Hepatocyte (in vitro differentiated cells): ENCODE data around the gene SDF4. TPM values are rescaled to one million over a fixed set of nuclear protein-coding genes. Genes with fewer than 3 reads are reported as not detected.

Source experiments
- DNase-seq: peaks from one replicate; pipeline ENCODE4 v3.0.0-alpha.2; 2016; ENCODE audit warnings: low spot score
- H2AFZ ChIP-seq: fragments of 200-600 bp; sonication (generic); 2 replicates; pipeline ENCODE4 v1.6.0; 2016; ENCODE audit warnings: antibody characterized with exemption, mild to moderate bottlenecking
- H3K27ac ChIP-seq: fragments of 200-600 bp; sonication (generic); 2 replicates; pipeline ENCODE4 v1.5.1; 2016; ENCODE audit warnings: mild to moderate bottlenecking
- H3K27me3 ChIP-seq: fragments of 200-600 bp; sonication (generic); 2 replicates; pipeline ENCODE4 v1.6.1; 2016
- H3K36me3 ChIP-seq: fragments of 200-600 bp; sonication (generic); replicated peaks from 2 replicates; pipeline ENCODE4 v1.5.1; 2016; ENCODE audit warnings: low read depth; ENCODE audit not compliant: insufficient read depth
- H3K4me1 ChIP-seq: fragments of 200-600 bp; sonication (generic); 2 replicates; pipeline ENCODE4 v1.5.1; 2016; ENCODE audit warnings: mild to moderate bottlenecking, moderate library complexity; ENCODE audit not compliant: insufficient read depth
- H3K4me2 ChIP-seq: fragments of 200-600 bp; sonication (generic); 2 replicates; pipeline ENCODE4 v1.6.0; 2016
- H3K4me3 ChIP-seq: fragments of 200-600 bp; sonication (generic); 2 replicates; pipeline ENCODE4 v1.5.1; 2016; ENCODE audit warnings: mild to moderate bottlenecking
- H3K79me2 ChIP-seq: fragments of 200-600 bp; sonication (generic); 2 replicates; pipeline ENCODE4 v1.6.0; 2017; ENCODE audit warnings: mild to moderate bottlenecking
- H3K9me2 ChIP-seq: fragments of 200-600 bp; sonication (generic); replicated peaks from 2 replicates; pipeline ENCODE4 v1.6.0; 2017; ENCODE audit warnings: mild to moderate bottlenecking; ENCODE audit not compliant: insufficient read depth
- H3K9me3 ChIP-seq: fragments of 200-600 bp; sonication (generic); 2 replicates; pipeline ENCODE4 v1.5.1; 2016; ENCODE audit warnings: low read depth, mild to moderate bottlenecking
- H4K20me1 ChIP-seq: fragments of 200-600 bp; sonication (generic); 2 replicates; pipeline ENCODE4 v1.6.0; 2016; ENCODE audit warnings: mild to moderate bottlenecking; ENCODE audit not compliant: insufficient read depth, poor library complexity, severe bottlenecking
- EZH2 ChIP-seq: fragments of 200-600 bp; sonication (generic); IDR thresholded peaks from 2 replicates; pipeline ENCODE4 v1.6.1; 2016; ENCODE audit warnings: antibody characterized with exemption, mild to moderate bottlenecking, borderline replicate concordance
- EZH2phosphoT487 ChIP-seq: fragments of 200-600 bp; sonication (generic); IDR thresholded peaks from one replicate; pipeline ENCODE4 v1.6.1; 2018; ENCODE audit warnings: antibody characterized with exemption, mild to moderate bottlenecking, low read depth, moderate library complexity; ENCODE audit not compliant: unreplicated experiment, severe bottlenecking
- WGBS: methylation state at CpG from one replicate; pipeline ENCODE4 v1.1.6; 2016; ENCODE audit warnings: low lambda C conversion rate; ENCODE audit errors: missing lambda C conversion rate; 5-methylcytosine and 5-hydroxymethylcytosine counted together
- polyA plus RNA-seq: library from polyadenylated mRNA; unstranded; fragments of >200 nt; fragmentation: Nextera tagmentation; extraction: Ambion mirVana; gene quantifications from 2 replicates; pipeline ENCODE4 v1.2.1, GENCODE V29; 2016
- total RNA-seq: library from RNA; depleted of rRNA; stranded (reverse); fragments of >200 nt; gene quantifications from 2 replicates; pipeline ENCODE4 v1.2.3, GENCODE V29; 2014
- TF ChIP-seq, protein P1 (sequence below): fragments of 200-600 bp; sonication (generic); IDR thresholded peaks from 2 replicates; pipeline ENCODE4 v1.5.1; 2016; ENCODE audit warnings: antibody characterized with exemption, mild to moderate bottlenecking; ENCODE audit not compliant: poor library complexity

Gene SDF4
- total and polyA plus RNA-seq, 2 experiments from 2014 or later: 156 to 296 TPM

GRCh38 chr1:1199141-1199960 lies 32.5 kb downstream of the SDF4 start:
- TF ChIP-seq EZH2 (no peak), EZH2phosphoT487 (no peak)
- TF ChIP-seq, protein P1, sequence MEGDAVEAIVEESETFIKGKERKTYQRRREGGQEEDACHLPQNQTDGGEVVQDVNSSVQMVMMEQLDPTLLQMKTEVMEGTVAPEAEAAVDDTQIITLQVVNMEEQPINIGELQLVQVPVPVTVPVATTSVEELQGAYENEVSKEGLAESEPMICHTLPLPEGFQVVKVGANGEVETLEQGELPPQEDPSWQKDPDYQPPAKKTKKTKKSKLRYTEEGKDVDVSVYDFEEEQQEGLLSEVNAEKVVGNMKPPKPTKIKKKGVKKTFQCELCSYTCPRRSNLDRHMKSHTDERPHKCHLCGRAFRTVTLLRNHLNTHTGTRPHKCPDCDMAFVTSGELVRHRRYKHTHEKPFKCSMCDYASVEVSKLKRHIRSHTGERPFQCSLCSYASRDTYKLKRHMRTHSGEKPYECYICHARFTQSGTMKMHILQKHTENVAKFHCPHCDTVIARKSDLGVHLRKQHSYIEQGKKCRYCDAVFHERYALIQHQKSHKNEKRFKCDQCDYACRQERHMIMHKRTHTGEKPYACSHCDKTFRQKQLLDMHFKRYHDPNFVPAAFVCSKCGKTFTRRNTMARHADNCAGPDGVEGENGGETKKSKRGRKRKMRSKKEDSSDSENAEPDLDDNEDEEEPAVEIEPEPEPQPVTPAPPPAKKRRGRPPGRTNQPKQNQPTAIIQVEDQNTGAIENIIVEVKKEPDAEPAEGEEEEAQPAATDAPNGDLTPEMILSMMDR: no peak
- no peaks in the 10 kb centered on the region for H3K79me2 ChIP-seq
- H3K4me3 ChIP-seq: no peak overlapping the region
- 92% methylated on average over 22 of the region's 22 CpGs for WGBS
- no peaks in the 10 kb centered on the region for H4K20me1 ChIP-seq
- H3K4me1 ChIP-seq: no peaks in the 10 kb centered on the region
- no peak overlapping the region for H2AFZ ChIP-seq
- H3K27ac ChIP-seq: no peak overlapping the region
- no peaks in the 10 kb centered on the region for H3K36me3 ChIP-seq
- no peaks in the 10 kb centered on the region for H3K9me3 ChIP-seq
- no peaks in the 10 kb centered on the region for H3K9me2 ChIP-seq
- H3K27me3 ChIP-seq: no peaks in the 10 kb centered on the region
- no peak overlapping the region for H3K4me2 ChIP-seq
- DNase-seq: no peak

GRCh38 chr1:1198423-1199140 lies 33.2 kb downstream of the SDF4 start:
- Histone ChIP-seq H3K9me2 (no peaks in the 10 kb centered on the region), H3K9me3 (no peaks in the 10 kb centered on the region), H3K36me3 (no peaks in the 10 kb centered on the region), H3K4me3 (no peak overlapping the region), H4K20me1 (no peaks in the 10 kb centered on the region), H3K27me3 (no peaks in the 10 kb centered on the region), H3K27ac (no peak overlapping the region), H3K4me2 (no peak overlapping the region), H3K4me1 (no peaks in the 10 kb centered on the region), H3K79me2 (no peaks in the 10 kb centered on the region), H2AFZ (no peak overlapping the region)
- 85% methylated on average over 14 of the region's 23 CpGs for WGBS
- no peak for DNase-seq
- TF ChIP-seq EZH2phosphoT487 (no peak), EZH2 (no peak)
- TF ChIP-seq, protein P1: no peak

DNA sequence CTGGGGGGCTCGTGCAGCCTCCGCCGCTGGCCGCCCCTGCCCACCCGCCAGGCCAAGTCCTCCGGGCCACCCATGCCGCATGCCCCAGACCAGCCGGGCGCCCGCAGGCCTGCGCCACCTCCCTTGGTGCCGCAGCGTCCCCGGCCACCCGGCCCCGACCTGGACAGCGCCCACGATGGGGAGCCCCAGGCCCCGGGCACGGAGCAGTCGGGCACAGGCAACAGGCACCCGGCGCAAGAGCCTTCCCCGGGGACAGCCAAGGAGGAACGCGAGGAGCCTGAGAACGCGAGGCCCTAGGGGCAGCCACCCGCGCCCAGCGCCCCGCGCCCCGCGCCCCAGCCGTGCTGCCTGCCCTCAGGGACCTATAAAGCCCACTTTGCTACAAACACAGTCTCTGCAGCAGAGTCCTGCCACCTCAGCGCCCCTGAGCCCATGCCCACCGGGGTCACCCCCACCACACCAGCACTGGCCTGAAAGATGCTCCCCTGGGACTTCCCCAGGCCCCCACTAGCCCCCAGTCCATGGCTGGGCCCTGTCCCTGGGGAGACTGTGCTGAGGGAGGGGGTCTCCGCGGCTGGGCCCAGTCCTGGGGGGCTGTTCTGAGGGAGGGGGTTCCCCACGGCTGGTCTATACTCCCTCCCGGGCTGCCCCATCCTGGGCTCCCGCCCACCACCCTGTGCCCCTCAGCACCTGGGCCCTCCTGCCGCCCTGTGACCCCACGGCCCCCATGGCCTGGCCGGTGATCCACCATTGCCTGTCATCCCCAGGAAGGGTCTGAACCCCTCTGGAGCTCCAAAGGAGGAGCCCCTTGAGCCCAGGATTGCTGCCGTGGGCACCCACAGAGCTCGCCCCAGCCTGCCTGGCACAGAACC lies 34.0 kb downstream of the SDF4 start:
- H4K20me1 ChIP-seq: no peaks in the 10 kb centered on the region
- H3K4me2 ChIP-seq: no peak overlapping the region
- H2AFZ ChIP-seq: no peak overlapping the region
- H3K27me3 ChIP-seq: no peaks in the 10 kb centered on the region
- no peaks in the 10 kb centered on the region for H3K79me2 ChIP-seq
- no peaks in the 10 kb centered on the region for H3K9me2 ChIP-seq
- H3K4me1 ChIP-seq: no peaks in the 10 kb centered on the region
- DNase-seq: no peak
- H3K9me3 ChIP-seq: no peaks in the 10 kb centered on the region
- 95% methylated on average over 23 of the region's 48 CpGs for WGBS
- TF ChIP-seq EZH2phosphoT487 (no peak), EZH2 (no peak)
- TF ChIP-seq, protein P1: no peak
- H3K36me3 ChIP-seq: no peaks in the 10 kb centered on the region
- no peak overlapping the region for H3K27ac ChIP-seq
- H3K4me3 ChIP-seq: no peak overlapping the region
